Eye (tissue), 1 donor: ENCODE results near the gene ORC4.
A peak's percentile ranks its signal among the peaks of the same experiment; 100 is the strongest.

Experiments used
- DNase-seq: peaks from one replicate; pipeline ENCODE4 v3.0.0-alpha.2; 2015

The ORC4 gene

GRCh38 chr2:148020111-148021058 is at the start of gene ORC4:
TSS of gene ORC4 (minus strand) at chr2:148020737. CDS start at chr2:147975958, 44,779 bp downstream.
- peak; percentile 100 for DNase-seq

- no peak for DNase-seq
Measured at GRCh38 chr2:148067801-148068200, 47.3 kb upstream of the ORC4 start.

- no peak for DNase-seq
Measured at GRCh38 chr2:148065936-148066335, 45.4 kb upstream of the ORC4 start.

GRCh38 chr2:148063633-148064032 is 43.1 kb upstream of the ORC4 start:
- DNase-seq = no peak

- DNase-seq = no peak
Measured at GRCh38 chr2:148058641-148059040, 38.1 kb upstream of the ORC4 start.

GRCh38 chr2:148052687-148053086 is 32.1 kb upstream of the ORC4 start:
- DNase-seq = no peak

GRCh38 chr2:148049284-148049683 is 28.7 kb upstream of the ORC4 start:
- no peak for DNase-seq

- no peak for DNase-seq
Measured at GRCh38 chr2:148048475-148049221, 28.1 kb upstream of the ORC4 start.

- DNase-seq = no peak
Measured at GRCh38 chr2:148046802-148047201, 26.3 kb upstream of the ORC4 start.

- no peak for DNase-seq
Measured at GRCh38 chr2:148044322-148044721, 23.8 kb upstream of the ORC4 start.

- DNase-seq = no peak
Measured at GRCh38 chr2:148042219-148042618, 21.7 kb upstream of the ORC4 start.

GRCh38 chr2:148039783-148040182 is 19.2 kb upstream of the ORC4 start:
- no peak for DNase-seq

- no peak for DNase-seq
Measured at GRCh38 chr2:148032215-148032614, 11.7 kb upstream of the ORC4 start.

- DNase-seq = no peak
Measured at GRCh38 chr2:148031152-148031551, 10.6 kb upstream of the ORC4 start.

GRCh38 chr2:148028781-148029180 is 8.2 kb upstream of the ORC4 start:
- DNase-seq = no peak

GRCh38 chr2:148027822-148028221 is 7.3 kb upstream of the ORC4 start:
- DNase-seq = no peak

- no peak for DNase-seq
Measured at GRCh38 chr2:148026573-148026972, 6.0 kb upstream of the ORC4 start.

- DNase-seq = no peak
Measured at GRCh38 chr2:148023861-148024260, 3.3 kb upstream of the ORC4 start.

GRCh38 chr2:148022882-148023281 is 2.3 kb upstream of the ORC4 start:
- no peak for DNase-seq

GRCh38 chr2:148022351-148022750 is 1.8 kb upstream of the ORC4 start:
- DNase-seq = no peak

GRCh38 chr2:148021886-148022285 is 1.3 kb upstream of the ORC4 start:
- no peak for DNase-seq

GRCh38 chr2:148021059-148021861 is 723 bp upstream of the ORC4 start, which contains the start of gene MBD5:
TSS of gene MBD5 (plus strand) at chr2:148021091.
- peak; percentile 93 for DNase-seq

- no peak for DNase-seq
Measured at GRCh38 chr2:148014616-148015015, 5.9 kb downstream of the ORC4 start.
